Stimulated activated naive CD8-positive, alpha-beta T cell treated with anti-CD3 and anti-CD28 coated beads, Interleukin-15, Interleukin-2, amounts not matched to agents 100 U/mL and 50 U/mL, for 24 hours (primary cell): Measurements from ENCODE around the gene CCDC186.
A peak's percentile ranks its signal among the peaks of the same experiment; 100 is the strongest.

Source experiments
- ATAC-seq: fragments of 150-1000 bp; cut with Tn5 transposase; one replicate; pipeline ENCODE4 v1.10.0; 2021
- DNase-seq: peaks from one replicate; pipeline ENCODE4 v3.0.0; 2021

Gene CCDC186

DNA sequence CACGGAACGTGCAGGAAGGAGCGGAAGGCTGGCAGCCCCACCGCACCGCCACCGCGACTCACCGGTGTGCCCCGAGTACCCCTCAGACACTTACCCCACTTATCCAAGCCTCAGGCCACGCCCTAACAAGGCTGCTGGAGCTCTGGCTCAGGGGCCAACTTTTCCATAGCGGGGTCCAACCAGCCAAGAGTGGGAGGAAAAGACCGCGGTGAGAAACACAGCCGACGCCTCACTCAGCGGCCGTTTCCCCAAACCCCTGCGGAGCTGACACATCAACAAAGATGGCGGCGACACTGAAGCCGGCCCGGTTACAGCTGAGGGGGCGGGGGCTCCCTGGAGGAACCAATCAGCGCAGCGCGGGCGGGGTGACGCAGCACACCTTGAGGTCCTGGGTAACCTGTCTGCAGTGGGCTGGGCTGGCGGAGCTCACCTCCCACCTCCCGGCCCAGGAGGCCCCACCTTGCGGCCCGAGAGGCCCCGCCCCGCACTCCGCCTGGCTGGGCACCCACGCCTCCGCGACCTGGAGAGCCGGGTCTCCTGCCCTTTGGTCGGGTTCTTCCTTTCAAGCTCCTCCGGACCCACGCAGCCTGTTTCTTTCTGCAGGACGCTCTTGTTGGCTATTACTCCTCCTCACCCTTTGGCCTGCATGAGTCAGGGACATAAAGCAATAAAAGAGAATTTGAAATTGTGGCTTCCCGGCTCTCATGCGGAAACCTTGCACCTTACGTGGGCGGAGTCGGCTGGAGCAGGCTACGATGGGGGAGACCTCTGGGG is at the start of gene CCDC186:
TSS of gene CCDC186 (minus strand) at position 283 of the 774 bp plus-strand sequence. CDS start 10,935 bp downstream, outside the sequence.
- DNase-seq = peak; percentile 97
- ATAC-seq = peak; percentile 99

DNA sequence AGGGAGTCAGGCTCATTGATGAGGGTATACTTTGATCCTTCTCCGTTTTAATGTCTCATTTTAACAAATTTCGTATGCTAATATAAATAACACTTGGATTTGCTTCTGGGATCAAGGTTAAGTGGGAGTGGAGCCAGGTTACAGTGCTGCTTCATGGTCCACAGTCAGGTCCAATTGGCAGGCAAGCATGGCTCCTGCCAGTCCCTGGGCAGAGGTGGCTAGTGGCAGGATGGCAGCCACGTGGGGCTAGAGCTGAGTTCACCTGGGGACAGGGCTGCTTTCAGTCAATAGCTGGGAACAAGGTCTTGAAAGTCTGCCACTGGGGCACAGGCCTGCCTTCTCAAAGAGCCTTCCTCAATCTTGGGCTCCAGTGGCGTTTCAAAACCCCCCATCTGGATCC is 49.1 kb upstream of the CCDC186 start:
- no peak for ATAC-seq

DNA sequence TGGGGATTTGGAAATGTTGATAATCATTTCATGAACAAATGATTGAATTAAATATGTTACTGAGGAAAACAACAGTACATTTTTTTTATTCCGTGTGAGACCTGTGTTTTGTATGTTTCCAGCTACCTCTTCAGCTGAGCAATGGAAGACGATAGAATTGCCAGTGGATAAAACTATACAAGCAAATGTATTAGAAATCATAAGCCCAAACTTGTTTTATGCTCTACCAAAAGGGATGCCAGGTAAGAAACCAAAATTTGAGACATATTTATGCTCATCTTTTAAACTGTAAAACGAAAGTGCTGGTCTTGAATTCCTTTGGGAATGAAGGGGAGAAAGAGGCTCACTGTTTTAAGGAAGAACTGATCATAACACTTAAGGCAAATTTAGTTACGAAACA is 47.2 kb upstream of the CCDC186 start:
- ATAC-seq (no peak), DNase-seq (no peak)

More for the DNA sequence above, 49.1 kb upstream of the CCDC186 start:
- no peak for DNase-seq

DNA sequence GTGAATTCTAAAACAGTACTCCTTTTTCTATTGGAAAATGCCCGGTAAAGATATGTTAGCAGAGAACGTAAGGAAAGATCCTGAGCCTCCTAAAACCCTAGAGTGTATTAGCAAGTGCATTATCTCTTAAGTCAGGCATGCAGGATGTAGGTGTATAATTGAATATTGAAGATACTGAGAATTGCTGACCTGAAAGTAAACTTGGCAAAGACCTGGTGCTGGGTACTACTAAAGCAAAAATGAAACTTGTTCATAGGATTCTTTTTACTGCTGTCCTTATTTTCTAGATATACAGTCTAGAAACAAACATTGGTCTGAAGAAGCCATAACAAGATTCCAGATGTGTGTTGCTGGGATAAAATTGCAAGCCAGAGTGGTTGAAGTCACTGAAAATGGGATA is 46.3 kb upstream of the CCDC186 start:
- no peak for ATAC-seq
- DNase-seq = no peak

DNA sequence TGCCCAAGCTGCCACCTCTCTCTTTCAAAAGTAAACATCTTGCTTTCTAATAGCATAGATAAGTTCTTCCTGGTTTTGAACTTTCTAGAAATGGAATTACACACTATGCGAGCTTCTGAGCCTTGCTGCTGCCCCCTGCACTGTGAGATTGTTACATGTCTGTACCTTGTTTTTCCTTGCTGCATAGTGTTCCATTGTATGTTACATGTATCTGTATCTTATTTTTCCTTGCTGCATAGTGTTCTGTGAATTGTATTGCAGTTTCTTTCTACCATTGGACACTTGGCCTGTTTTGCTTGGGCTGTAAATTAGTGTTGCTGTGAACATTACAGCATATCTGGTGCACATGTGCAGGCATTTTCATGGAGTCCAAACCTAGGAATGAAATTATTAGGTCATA is 41.0 kb upstream of the CCDC186 start:
- DNase-seq (no peak), ATAC-seq (no peak)

DNA sequence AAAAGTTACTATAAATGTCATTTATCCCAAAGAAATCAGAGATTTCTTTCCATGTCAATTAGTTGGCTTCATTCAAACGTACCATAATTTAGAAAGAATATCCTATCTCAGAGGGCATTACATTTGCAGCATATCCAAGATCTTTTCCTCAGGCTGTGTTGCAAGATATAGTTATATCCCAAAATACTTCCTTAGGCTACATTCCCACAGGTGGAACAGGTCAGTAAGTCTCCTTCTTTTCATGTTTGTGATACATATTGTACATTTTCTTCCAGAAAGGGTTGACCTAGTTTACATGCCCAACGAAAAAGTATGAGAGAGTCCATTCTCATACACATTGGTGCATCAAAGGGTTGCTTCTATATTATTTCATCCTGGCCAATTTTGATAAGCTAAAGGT is 38.1 kb upstream of the CCDC186 start:
- ATAC-seq = no peak
- DNase-seq = no peak

DNA sequence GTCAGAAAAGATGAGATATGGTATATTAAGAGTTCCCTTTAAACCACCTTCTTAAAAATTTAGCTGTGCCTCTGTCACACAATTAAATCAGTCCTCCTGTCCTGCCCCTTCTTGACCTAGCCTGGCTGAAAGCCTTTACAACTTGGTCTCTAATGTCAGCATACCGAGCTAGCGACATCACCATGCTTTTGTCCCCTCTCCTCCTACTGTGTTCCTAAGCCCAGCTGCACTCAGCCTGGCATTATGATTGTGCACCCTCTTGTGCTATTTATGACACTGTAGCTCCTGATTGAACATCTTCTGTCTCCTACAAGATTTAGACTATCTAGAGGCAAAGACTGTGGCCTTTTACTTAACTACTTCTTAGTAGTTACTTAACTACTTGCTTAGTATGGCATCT is 34.3 kb upstream of the CCDC186 start:
- DNase-seq (no peak), ATAC-seq (no peak)

DNA sequence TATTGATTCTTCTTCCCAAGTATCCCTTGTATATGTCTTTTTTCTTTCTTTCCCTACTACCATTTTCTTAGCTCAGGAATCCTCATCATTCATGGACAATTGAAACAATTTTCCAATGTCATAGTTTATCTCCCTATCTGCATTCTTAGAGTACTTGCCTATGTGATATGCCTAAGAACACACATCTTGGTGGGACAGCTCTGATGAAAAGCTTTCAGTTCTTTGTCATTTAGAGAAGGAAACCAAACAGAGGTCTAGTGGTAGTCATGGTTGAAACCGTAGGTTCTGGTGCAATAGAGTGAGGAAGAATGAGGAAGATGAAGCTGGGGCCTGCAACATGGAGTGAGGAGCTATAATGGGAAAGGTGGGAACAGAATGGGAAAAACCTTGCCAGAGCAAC is 33.3 kb upstream of the CCDC186 start:
- ATAC-seq = no peak

DNA sequence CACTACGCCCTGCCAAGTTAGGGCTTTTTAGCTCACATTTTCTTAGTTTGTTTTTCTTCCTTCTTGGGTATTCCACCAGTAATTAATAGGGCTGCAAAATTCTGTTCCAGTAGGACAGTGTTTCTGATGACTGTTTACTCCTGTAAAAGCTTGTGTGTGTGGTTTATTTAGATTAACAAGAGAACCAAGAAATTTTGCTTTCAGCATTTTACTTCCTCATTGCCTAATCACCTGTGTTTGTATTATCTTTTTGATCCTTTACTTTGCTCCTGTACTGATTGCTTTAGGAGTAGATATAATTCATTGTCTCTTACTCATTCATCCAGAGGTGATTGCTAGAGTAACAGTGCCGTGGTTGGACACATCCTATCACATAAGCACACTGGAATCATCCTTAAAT is 32.9 kb upstream of the CCDC186 start:
- ATAC-seq = no peak
- DNase-seq = no peak

More for the DNA sequence above, 33.3 kb upstream of the CCDC186 start:
- DNase-seq = no peak

DNA sequence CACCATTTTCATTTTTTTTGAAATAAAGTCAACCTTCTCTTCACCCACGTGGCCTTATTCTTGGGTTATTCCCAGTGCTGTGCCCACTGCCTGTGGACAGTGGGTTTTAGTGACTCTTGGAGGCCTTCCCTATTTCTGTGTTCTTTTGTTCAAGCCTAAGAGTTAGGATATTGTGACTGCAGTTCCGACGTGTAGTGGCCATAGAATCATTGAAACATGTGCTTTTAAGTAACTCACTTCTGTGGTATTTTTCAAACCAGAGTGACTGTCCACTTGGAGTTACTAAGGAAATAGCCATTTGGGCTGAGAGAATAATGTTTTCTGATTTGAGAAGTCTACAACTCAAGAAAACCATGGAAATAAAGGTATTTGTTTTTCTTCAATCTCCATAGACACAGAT is 28.8 kb upstream of the CCDC186 start:
- ATAC-seq (no peak), DNase-seq (no peak)

DNA sequence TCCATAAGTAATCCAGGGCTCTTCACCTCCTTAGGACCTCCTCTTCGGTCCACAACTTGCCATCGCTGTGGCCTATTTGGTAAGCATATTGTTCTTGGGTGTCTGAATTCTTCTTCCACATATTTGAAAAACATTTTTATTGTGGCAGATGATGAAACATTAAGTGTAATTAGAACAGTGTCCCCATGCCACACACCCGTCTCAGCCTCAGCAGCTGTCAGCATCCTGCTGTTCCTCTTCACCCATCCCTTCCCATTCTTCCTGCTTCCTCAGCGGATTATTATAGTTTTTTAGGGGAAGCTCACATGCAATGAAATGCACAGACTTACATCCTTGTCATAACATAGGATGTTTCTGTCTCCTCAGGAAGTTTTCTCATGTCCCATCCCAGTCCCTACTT is 25.2 kb upstream of the CCDC186 start:
- ATAC-seq (no peak), DNase-seq (no peak)

DNA sequence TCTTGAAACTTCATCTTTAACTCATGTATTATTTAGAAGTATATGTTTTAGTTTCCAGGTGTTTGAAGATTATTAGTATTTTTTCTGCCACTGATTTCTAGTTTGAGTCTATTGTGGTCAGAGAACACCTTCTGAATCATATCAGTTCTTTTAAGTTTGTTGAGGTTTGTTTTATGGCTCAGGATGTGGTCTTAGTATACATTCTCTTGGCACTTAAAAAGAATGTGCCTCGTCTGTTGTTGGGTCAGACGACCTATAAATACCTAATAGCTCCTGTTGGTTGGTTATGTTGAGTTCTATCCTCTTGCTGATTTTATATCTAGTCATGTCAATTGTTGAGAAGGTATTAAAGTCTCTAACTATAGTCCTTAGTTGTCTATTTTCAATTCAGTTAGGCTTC is 21.1 kb upstream of the CCDC186 start:
- no peak for DNase-seq
- ATAC-seq = no peak

DNA sequence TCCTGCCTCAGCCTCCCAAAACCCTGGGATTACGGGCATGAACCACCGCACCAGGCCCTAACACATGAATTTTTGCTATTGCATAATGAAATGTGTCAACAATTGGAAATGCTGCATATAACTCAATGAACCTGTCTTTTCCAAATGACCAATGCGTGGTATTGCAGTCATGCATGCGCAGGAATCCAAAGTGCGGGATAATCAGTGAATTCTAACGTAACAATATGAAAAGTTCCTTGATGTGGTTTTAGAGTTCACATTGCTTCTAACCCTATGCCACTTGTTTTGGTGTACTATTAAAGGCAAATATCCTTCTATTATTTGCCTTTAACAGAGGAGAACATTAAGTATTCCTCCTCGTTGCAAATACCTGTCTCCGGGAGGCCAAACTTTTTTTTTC is 15.7 kb upstream of the CCDC186 start:
- ATAC-seq (no peak), DNase-seq (no peak)

DNA sequence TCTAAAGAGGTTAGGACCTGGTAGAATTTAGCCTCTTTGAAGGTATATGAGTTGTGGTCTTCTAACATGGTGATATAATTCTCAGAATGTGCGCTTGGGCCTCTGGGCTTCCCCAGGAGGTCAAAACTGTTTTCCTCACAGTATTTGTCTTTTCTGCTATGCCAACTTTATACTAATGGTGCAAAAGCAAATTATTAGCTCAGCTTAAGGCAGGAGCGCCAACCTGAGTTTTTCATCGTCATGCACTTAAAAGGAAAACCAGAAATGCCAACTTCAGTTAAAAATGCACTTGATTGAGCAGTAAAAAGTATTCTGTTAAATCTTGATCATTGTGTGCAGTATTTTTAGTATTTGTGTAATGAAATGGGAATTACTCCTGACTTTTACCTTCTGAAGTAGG is 14.9 kb upstream of the CCDC186 start:
- ATAC-seq (no peak), DNase-seq (no peak)

DNA sequence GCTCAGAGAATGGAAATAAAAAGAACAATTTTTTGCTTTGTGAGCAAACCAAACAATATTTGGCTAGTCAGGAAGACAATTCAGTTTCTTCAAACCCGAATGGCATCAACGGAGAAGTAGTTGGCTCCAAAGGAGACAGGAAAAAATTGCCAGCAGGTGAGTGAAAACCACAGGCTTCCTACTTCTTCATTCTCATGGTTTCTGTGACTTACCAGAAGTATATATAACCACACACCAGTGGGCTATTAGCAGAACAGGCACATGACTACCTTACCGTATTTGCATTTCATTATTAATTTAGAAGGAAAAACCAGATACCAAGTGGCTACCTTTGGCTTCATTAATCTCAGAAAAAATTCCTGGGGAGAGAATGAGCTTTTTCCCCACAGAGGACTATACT is 14.0 kb upstream of the CCDC186 start:
- no peak for ATAC-seq
- DNase-seq = no peak

DNA sequence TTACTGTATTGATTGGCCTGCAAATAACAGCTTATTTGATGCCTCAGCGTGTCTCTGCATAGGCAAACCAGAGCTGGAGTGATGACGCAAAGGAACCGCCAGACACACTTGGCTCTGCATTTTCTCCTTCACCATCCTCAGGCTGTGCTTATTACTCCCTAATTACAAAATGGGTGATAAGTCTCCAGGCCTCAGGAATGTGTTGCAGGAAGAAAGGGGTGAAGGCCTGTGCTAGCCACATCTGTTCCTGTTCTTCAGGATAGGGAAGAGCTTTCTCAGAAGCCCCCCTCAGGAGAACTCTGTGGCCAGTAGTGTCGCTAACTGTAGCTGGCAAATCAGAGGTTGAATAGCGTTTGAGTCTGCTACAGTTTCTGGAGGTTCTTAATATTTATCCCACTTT is 10.3 kb upstream of the CCDC186 start:
- DNase-seq = no peak
- no peak for ATAC-seq

DNA sequence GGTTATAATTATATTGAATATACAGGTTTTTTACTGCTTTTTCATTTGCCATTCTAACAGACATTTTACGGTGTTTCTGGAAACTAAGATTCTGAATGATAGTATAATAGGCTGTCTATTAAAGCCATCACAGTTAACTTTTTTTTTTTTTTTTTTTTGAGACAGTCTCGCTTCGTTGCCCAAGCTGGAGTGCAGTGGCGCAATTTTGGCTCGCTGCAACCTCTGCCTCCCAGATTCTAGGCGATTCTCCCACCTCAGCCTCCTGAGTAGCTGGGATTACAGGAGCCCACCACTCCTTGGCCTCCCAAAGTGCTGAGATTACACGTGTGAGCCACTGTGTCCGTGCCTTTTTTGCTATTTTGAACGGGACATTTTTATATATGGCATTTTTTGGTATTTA is 9.6 kb upstream of the CCDC186 start:
- ATAC-seq = no peak
- no peak for DNase-seq

DNA sequence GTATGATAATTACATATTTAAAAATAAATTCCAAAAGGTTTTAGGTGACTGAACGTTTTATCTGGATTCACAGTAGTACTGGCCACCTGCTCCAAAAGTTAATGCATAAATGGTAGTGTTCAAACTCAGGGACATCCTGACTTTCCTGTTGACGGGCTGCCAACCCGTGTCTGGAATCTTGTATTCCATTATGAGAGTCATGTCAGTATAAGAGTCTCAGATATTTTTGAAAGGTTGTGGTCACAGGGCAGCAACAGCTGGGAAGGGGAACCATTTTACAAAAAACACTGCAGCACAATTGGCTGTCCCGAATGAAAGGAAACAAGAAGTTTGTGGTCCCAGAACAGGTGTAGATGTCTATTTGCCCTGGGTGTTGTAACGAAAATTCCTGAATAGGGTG is 8.0 kb upstream of the CCDC186 start:
- no peak for ATAC-seq

DNA sequence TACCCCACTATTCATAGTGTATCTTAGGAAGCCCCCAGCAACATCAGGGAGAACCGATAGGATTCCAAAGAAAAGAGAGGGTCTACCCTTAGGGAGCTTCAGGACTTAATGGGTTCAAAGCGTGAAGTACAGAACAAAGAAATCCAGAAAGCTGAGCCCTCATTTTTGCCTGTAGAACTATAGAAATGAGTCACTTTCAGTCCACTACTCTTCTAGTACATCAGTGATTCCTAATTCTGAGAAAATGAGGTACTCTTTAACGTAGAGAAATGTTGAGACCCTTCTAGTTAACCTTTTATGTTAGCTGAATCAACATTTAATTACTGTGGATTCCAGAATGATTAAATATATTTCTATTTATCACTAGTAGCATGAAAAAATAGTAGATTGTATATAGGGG is 6.9 kb upstream of the CCDC186 start:
- DNase-seq (no peak), ATAC-seq (no peak)

More for the DNA sequence above, 8.0 kb upstream of the CCDC186 start:
- no peak for DNase-seq

DNA sequence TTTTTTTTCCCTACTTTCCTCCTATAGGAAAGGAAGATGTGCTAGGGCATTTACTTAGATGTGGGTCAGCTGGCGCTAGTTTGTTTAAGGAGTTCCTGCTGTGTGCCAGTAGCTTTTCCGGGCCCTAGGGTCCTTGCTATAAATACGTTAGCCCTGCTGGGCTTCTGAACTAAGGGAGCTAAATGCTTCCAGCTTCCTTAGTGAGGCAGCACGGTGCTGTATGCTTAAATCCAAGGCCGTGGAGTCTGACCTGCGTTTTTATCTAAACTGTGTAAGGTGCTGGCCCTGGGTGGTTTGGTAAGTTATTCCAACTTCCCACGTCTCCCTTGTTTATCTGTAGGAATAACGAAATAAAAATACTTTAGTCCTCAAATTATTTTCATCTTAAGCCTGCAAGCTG is 5.7 kb upstream of the CCDC186 start:
- DNase-seq (no peak), ATAC-seq (no peak)

DNA sequence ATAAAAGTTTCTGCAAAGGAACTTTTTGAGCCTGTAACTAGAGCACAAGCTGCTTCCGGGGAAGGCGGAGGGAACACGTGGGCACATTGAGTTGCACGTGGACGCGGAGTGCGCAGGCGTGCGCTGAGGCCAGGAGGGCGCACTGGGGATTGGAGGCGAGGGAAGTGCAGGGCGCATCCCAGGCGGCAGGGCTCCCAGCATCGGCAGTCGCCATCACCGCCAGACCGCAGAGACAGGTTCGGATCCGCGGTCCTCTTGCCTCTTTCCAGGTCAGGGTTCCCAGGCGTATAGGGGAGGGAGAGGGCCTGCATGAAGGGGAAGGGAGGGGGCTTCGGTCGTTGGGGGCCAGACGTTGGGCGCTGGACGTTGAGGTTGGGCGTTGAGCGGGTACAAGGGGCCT is 5.1 kb upstream of the CCDC186 start, which contains the start of gene TDRD1:
TSS of gene TDRD1 (plus strand) at position 206 of the 400 bp plus-strand sequence. CDS start 8,479 bp downstream, outside the sequence.
- no peak for DNase-seq
- ATAC-seq = no peak

DNA sequence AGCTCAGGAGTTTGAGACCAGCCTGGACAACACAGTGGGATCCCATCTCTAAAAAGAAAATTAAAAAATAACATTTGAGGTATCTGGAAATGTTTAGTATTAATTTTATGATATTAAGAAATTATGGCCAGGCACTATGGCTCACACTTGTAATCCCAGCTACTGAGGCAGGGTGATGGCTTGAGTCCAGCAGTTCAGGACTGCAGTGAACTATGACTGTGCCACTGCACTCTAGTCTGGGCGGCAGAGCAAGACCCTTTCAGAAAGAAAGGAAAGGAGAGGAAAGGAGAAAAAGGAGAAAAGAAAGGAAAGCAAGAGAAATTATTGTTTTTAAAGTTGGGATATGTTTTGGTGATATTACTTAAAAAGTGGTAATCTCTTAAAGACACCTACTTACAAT is 2.5 kb upstream of the CCDC186 start:
- ATAC-seq = no peak

DNA sequence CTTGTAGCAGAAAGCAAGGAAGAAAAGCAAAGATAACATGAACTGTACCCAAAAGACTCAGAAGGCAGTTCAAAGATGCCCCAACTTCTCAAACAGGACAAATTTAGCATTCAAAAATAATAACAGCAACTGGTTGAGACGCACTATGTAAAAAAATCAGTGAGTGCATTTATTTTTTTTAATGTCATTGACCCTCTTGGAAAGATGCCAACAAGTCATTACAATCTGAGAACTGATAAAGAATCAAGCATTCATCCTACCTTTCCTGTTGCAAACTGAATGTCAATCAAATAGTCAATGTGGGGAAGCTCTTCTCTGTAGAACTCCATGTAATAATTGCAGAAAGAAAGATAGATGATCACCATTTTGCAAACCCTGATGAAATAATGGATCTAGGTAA is 1.7 kb upstream of the CCDC186 start:
- DNase-seq (no peak), ATAC-seq (no peak)

More for the DNA sequence above, 2.5 kb upstream of the CCDC186 start:
- no peak for DNase-seq

DNA sequence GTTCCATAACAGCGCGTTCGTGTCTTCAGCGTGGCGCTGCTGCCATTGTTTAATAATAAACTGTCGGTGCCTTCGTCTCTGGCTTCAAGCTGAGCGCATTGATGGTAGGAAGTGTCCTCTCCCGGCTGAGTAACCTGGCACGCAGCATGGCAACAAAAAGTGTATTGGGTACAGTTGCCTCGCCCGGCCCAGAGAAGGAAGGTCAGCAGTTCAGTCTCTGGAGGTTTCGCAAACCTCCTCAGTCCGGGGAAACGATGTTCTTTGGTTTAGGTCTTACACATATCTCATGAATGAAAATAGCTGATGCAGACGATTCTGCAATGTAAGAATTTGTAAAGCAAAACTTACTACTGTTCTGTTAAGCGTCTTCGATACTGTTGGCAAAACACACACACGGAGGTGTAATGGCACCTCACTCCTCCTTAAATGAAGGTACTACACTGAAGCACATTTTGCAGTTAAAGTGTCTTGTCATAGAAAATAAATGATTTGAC is 739 bp upstream of the CCDC186 start:
- no peak for DNase-seq
- ATAC-seq = no peak
